Stomach smooth muscle (tissue), 2 donors: ENCODE results near the gene KRT14.

Source experiments
- H3K27ac ChIP-seq: one replicate; pipeline ENCODE4 v1.7.0; 2013; ENCODE audit warnings: mild to moderate bottlenecking, low read length, inconsistent platforms
- H3K27me3 ChIP-seq, 2 donors: one replicate each; pipeline ENCODE4 v1.7.0; 2013; ENCODE audit warnings: low read length in 2 of 2; ENCODE audit not compliant: insufficient read depth in 2 of 2, control insufficient read depth in 1 of 2
- H3K36me3 ChIP-seq, 2 donors: one replicate each; pipeline ENCODE4 v1.7.0; 2013; ENCODE audit warnings: low read length in 2 of 2; ENCODE audit not compliant: control insufficient read depth in 2 of 2, insufficient read depth in 2 of 2
- H3K4me1 ChIP-seq: one replicate; pipeline ENCODE4 v1.7.0; 2013; ENCODE audit warnings: low read length; ENCODE audit not compliant: control insufficient read depth, insufficient read depth
- H3K4me3 ChIP-seq, 2 donors: one replicate each; pipeline ENCODE4 v1.7.0; 2013; ENCODE audit warnings: low read length in 2 of 2
- H3K9ac ChIP-seq, 2 donors: one replicate each; pipeline ENCODE4 v1.7.0; 2013; ENCODE audit warnings: low read length in 2 of 2, mild to moderate bottlenecking in 1 of 2
- H3K9me3 ChIP-seq, 2 donors: one replicate each; pipeline ENCODE4 v1.7.0; 2013; ENCODE audit warnings: low read length in 2 of 2; ENCODE audit not compliant: control insufficient read depth in 2 of 2
- donor health status: healthy.
- donor health status: Pancreatic carcinoma.

KRT14 gene

DNA sequence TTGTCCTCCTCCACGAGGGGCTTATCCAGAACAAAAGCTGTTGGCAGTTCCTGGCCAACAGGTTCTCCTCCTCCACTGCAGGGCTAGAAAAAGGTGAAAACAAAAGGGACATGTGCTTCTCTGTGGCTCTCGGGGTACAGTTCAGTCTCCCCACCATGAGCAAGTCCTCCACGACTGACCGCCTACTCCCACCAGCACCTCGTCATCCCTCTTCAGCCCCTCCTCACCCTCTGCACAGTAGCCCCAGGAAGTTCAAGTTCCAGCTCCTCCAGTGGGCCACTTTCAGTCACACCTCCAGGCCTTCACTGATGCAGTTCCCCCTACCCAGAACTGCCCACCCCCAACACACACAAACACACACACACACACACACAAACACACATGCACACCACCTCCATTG is 34.2 kb downstream of the KRT14 start:
- Histone ChIP-seq H3K9me3 (no peaks in the 10 kb centered on the region), H3K9ac (no peak overlapping the region), H3K36me3 (no peaks in the 10 kb centered on the region), H3K4me1 (peaks cover 18% of the 10 kb centered on the region), H3K27me3 (peaks cover 0 to 8% of the 10 kb centered on the region in 2 donors), H3K4me3 (no peak overlapping the region), H3K27ac (no peak overlapping the region)

DNA sequence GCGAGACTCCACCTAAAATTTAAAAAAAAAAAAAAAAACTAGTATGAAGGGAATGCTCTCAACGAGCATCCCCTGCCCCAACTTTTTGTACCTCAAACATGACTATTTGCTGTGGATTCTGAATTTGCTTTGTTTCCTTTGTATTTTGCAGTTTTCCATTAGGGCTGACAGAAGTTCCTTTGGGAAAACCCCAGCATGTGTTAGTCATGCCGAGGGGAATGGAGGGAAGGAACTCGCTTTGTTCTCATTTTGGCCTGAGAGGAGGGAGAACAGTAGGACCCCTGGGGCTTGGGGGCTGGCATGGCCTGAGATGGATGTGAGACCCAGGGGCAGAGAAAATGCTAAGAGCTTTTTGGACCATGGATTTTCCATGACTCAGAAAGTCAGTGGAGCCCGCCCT is 35.3 kb downstream of the KRT14 start:
- Histone ChIP-seq H3K4me3 (no peak overlapping the region), H3K9ac (no peak overlapping the region), H3K27me3 (peaks cover 0 to 6% of the 10 kb centered on the region in 2 donors), H3K27ac (no peak overlapping the region), H3K4me1 (peaks cover 18% of the 10 kb centered on the region), H3K9me3 (peaks cover 0 to 2% of the 10 kb centered on the region in 2 donors), H3K36me3 (no peaks in the 10 kb centered on the region)

DNA sequence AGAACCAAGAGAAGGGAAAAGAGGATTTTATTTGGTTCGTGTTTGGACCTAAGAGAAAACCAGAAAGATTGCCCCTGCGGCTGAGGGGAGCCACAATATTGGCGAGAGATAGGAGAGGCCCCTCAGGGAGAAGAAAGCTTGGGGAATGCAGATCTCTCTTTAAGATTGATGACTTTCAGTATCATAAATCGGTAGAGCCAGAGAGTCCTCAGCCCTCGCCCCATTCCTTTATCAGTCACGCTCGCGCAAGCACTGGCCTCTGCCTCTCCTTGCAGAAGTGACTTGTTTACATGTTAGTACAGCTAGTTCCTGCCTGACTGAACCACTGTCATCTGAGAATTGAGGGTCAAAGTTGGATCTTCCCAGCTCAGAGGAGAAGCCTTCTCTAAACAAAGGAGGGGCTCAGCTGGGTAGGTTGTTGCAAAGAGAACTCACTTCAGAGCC is 37.1 kb downstream of the KRT14 start:
- Histone ChIP-seq H3K36me3 (no peaks in the 10 kb centered on the region), H3K9me3 (peaks cover 0 to 3% of the 10 kb centered on the region in 2 donors), H3K4me3 (no peak overlapping the region), H3K27ac (no peak overlapping the region), H3K9ac (no peak overlapping the region), H3K27me3 (peaks cover 0 to 6% of the 10 kb centered on the region in 2 donors), H3K4me1 (peaks cover 18% of the 10 kb centered on the region)

DNA sequence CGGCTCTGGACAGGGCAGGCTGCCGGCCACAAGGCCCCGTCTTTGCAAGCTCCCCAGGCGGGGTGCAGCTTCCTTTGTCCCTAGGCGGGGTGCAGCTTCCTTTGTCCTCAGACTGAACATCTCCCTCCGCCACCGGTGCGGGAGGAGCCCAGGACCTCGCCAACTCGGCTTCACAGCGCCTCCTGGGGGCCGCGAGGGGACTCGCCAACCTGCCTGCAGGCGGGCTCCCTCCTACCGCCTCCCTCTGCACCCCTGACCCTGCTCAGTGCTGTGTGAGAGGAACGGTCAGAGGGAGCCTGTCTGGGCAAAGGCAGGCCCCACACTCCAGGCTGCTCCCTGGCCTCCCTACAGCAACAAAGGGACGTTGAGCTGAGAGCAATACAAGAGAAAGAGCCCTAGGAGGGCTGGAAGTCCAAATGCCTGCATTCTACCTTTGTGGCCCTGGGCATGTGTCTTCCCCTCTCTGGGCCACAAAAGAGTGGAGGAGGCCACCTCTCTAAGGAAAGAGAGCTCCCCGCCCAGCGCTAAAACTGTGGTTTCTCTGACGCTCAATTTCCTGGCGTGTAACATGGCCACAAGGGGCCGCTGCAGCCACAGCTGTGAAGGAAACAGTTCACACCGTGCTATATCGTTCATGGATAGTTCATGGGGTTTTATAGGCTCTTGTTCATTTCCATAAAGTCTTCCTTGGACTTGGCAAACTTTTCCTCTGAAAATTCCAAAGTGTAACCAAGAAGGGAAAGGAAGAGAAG is 37.7 kb downstream of the KRT14 start:
- Histone ChIP-seq H3K36me3 (no peaks in the 10 kb centered on the region), H3K4me1 (peaks cover 18% of the 10 kb centered on the region), H3K9ac (peak overlapping the region in 1 of 2 donors; percentile 47), H3K9me3 (peaks cover 0 to 3% of the 10 kb centered on the region in 2 donors), H3K4me3 (peak overlapping the region; percentile 62 to 70), H3K27ac (no peak overlapping the region), H3K27me3 (peaks cover 0 to 6% of the 10 kb centered on the region in 2 donors)

DNA sequence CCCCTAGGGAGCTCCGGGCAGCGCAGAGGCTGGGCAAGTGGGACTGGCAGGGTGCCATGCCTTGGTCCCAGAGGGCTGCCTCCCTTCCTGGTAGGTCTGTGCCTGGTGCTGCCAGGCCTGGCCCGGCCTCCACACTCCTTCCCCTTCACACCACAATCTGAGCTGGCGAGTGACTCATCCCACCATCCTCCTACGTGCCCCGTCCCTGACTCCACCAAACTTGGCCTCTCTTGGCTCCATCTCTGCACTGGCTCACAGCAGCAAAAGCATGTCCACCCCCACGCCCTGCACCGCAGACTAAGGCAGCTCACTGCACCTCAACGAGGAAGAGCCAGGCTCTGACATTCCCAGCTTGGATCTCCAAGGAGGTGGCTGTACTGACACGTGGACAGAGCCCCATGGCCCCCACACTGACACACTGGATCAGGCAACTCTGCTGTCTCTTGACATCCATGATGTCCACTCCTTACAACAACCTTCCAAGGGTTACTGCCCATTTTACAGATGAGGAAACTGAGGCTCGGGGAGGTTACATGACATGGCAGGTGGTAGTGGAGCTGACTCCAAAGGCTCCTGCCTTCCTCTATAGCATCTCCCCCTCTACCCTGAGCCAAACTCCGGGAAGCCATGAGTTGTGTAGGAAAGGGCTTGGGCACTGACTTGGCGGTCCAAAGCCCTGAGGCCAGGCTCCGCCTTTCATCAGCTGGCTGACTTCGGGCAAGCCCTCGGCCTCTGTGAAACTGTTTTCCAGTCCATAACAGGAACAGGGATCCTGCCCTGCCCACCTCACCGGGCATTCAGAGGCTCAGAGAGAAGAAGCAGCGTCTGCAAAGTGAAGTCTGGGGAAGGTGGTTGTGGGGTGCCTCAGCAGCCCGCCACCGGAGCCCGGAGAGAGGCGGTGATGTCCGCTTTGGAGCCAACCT is 38.5 kb downstream of the KRT14 start:
- Histone ChIP-seq H3K9ac (no peak overlapping the region), H3K9me3 (peaks cover 0 to 3% of the 10 kb centered on the region in 2 donors), H3K27ac (no peak overlapping the region), H3K4me3 (peak overlapping the region; percentile 62 to 70), H3K36me3 (no peaks in the 10 kb centered on the region), H3K4me1 (peaks cover 18% of the 10 kb centered on the region), H3K27me3 (peaks cover 0 to 3% of the 10 kb centered on the region in 2 donors)

DNA sequence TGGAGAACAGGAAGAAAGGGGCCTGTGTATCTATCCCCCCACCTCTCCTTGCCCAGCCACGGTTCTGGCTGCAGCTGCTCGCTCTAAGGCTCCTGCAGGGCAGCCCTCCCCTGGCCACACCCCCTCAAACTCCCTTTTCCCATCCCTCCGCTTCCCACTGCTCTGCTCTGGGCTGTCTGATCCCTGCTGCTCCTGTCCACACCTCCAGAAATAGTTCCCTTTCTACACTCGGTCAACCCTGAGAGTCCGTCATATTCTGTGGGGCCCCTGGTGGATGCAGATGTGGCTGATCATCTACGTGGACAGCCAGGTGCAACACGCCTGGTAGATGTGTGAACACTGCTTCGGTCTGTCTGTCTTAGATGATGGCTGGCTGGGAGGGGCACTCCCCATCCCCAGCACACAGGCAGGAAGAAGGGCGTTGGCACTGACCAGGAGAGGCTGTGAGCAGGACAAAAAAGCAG is 39.3 kb downstream of the KRT14 start:
- H3K9me3 ChIP-seq: peaks cover 0 to 3% of the 10 kb centered on the region in 2 donors
- peaks cover 0 to 3% of the 10 kb centered on the region in 2 donors for H3K27me3 ChIP-seq
- no peak overlapping the region for H3K9ac ChIP-seq
- H3K4me1 ChIP-seq: peaks cover 18% of the 10 kb centered on the region
- H3K36me3 ChIP-seq: no peaks in the 10 kb centered on the region
- H3K27ac ChIP-seq: no peak overlapping the region
- H3K4me3 ChIP-seq: no peak overlapping the region

DNA sequence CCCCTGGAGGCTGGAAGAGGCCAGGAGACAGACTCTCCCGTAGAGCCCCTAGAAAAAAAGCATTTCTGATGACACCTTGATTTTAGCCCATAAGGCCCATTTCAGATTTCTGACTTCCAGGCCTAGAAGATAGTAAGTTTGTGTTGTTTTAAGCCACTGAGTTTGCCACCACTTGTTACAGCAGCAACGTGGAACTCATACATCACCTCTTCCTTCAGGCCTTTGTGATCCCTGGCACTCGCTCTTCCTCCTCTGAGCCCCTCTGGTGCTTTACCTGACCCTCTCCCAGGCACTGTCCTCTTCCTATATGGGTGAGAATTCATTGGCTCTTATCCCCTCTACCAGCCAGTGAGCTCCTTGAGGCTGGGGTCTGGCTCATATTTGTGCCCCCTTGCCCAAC is 39.9 kb downstream of the KRT14 start:
- H3K27ac ChIP-seq: no peak overlapping the region
- H3K4me1 ChIP-seq: peaks cover 18% of the 10 kb centered on the region
- H3K9me3 ChIP-seq: peaks cover 0 to 3% of the 10 kb centered on the region in 2 donors
- peaks cover 0 to under 1% of the 10 kb centered on the region in 2 donors for H3K27me3 ChIP-seq
- H3K4me3 ChIP-seq: no peak overlapping the region
- H3K36me3 ChIP-seq: no peaks in the 10 kb centered on the region
- H3K9ac ChIP-seq: no peak overlapping the region

DNA sequence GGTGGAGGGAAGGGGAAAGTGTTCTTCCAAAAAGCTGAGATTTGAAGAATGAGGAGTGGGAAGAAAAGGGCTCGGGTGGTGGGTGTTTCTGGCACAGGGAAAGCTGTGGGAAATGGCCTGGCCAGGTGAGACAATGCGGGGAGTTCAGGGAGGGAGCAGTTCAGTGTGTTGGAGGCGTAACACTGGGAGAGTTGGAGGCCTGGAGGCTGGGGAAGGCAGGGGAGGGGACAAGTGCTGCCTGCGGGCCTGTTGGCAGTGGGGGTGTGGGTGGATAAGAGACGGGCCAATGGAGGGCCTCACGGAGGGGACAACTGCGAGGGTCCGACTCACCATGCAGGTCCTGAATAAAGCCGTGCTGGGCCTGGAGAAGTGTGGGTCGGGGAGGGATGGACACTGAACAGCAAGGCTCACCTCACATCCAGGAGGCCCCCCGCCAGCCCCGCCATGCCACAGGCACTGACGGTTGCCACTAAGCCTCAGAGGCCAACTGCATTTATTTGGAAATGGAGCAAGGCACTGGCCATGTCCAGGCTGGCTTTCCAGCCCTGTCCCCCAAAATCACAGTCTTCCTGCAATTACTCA is 40.8 kb downstream of the KRT14 start:
- no peak overlapping the region for H3K9ac ChIP-seq
- H3K27me3 ChIP-seq: no peaks in the 10 kb centered on the region
- H3K9me3 ChIP-seq: peaks cover 0 to 3% of the 10 kb centered on the region in 2 donors
- H3K27ac ChIP-seq: no peak overlapping the region
- no peak overlapping the region for H3K4me3 ChIP-seq
- no peaks in the 10 kb centered on the region for H3K36me3 ChIP-seq
- H3K4me1 ChIP-seq: peaks cover 18% of the 10 kb centered on the region

DNA sequence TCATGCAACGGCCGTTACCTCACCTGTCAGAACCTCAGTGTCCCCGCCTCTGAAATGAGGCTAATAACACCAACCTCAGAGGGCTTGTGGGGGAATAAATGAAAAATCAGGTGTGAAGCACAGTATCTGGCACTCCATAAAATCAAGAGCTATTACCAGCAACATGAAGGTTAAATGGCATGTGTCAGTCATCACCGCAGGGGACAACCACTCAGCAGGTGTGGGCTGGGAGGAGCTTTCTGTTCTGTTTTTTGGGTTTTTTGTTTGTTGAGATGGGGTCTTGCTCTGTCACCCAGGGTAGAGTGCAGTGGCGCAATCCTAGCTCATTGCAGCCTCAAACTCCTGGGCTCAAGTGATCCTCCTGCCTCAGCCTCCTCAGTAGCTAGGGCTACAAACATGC is 41.8 kb downstream of the KRT14 start:
- Histone ChIP-seq H3K9me3 (peaks cover 0 to 3% of the 10 kb centered on the region in 2 donors), H3K9ac (no peak overlapping the region), H3K36me3 (no peaks in the 10 kb centered on the region), H3K27ac (no peak overlapping the region), H3K27me3 (no peaks in the 10 kb centered on the region), H3K4me3 (no peak overlapping the region), H3K4me1 (peaks cover 18% of the 10 kb centered on the region)

DNA sequence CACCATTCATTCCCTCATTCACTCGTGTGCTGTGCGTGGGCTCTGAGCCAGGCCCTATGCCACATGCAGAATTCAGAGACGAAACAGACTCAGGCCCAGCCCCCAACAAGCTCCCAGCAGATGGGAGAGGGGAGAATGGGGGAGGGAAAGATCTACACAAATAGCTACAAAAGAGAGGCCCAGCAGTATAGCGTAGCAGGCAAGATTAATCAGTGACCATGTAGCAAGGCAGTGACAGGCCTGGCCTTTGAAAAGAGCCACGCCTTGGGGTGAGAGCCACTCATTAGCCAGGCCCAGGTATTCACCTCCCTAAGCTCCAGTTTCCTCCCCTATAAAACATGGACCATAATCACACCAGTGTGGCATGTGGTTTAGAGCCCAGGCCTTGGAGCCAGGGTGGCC is 42.2 kb downstream of the KRT14 start:
- peaks cover 0 to 3% of the 10 kb centered on the region in 2 donors for H3K9me3 ChIP-seq
- H3K4me1 ChIP-seq: peaks cover 18% of the 10 kb centered on the region
- no peaks in the 10 kb centered on the region for H3K27me3 ChIP-seq
- H3K36me3 ChIP-seq: no peaks in the 10 kb centered on the region
- no peak overlapping the region for H3K9ac ChIP-seq
- no peak overlapping the region for H3K27ac ChIP-seq
- no peak overlapping the region for H3K4me3 ChIP-seq
